Activated T-cell treated with anti-CD3 and anti-CD28 coated beads, Interleukin-2, amount 50 U/mL, for 72 hours (primary cell): ENCODE results near the gene SRGAP2B. TPM values are rescaled to one million over a fixed set of nuclear protein-coding genes. Genes with fewer than 3 reads are reported as not detected.
"Not testable (repeated sequence)": the region's sequence is repeated elsewhere in the genome, so short reads cannot be mapped to it uniquely, and the experiment has no call there.

Source experiments
- ATAC-seq, 2 donors: fragments of 150-1000 bp; cut with Tn5 transposase; replicated peaks in 1 of 2; 2 replicates each; pipeline ENCODE4 v1.10.0; 2021; ENCODE audit warnings: moderate library complexity in 2 of 2, mild to moderate bottlenecking in 1 of 2
- DNase-seq, 2 donors: peaks; one replicate each; pipeline ENCODE4 v3.0.0; 2021 to 2022; ENCODE audit warnings: mixed read lengths in 1 of 2
- H3K27ac Mint-ChIP-seq: one replicate; pipeline ENCODE4 v1.8.0; 2022; ENCODE audit warnings: mild to moderate bottlenecking, moderate library complexity, mixed read lengths
- H3K27me3 Mint-ChIP-seq: one replicate; pipeline ENCODE4 v1.8.0; 2022; ENCODE audit warnings: low read depth, mixed read lengths
- H3K36me3 Mint-ChIP-seq, 2 donors: one replicate each; pipeline ENCODE4 v1.8.0; 2022; ENCODE audit warnings: mixed read lengths in 2 of 2, mild to moderate bottlenecking in 1 of 2; ENCODE audit not compliant: insufficient read depth in 2 of 2
- H3K4me1 Mint-ChIP-seq: one replicate; pipeline ENCODE4 v1.8.0; 2022; ENCODE audit warnings: low read depth, mixed read lengths
- H3K4me3 Mint-ChIP-seq, 2 donors: one replicate each; pipeline ENCODE4 v1.8.0; 2022; ENCODE audit warnings: mild to moderate bottlenecking in 2 of 2, mixed read lengths in 2 of 2, moderate library complexity in 2 of 2
- H3K9me3 Mint-ChIP-seq, 2 donors: one replicate each; pipeline ENCODE4 v1.8.0; 2022; ENCODE audit warnings: mixed read lengths in 2 of 2
- total RNA-seq, 2 donors: library from RNA; stranded (reverse); gene quantifications; one replicate each; pipeline ENCODE4 v1.2.3, GENCODE V29; 2022

The SRGAP2B gene
- total RNA-seq, 2 donors from 2014 or later = 22.3 to 34.3 TPM

DNA sequence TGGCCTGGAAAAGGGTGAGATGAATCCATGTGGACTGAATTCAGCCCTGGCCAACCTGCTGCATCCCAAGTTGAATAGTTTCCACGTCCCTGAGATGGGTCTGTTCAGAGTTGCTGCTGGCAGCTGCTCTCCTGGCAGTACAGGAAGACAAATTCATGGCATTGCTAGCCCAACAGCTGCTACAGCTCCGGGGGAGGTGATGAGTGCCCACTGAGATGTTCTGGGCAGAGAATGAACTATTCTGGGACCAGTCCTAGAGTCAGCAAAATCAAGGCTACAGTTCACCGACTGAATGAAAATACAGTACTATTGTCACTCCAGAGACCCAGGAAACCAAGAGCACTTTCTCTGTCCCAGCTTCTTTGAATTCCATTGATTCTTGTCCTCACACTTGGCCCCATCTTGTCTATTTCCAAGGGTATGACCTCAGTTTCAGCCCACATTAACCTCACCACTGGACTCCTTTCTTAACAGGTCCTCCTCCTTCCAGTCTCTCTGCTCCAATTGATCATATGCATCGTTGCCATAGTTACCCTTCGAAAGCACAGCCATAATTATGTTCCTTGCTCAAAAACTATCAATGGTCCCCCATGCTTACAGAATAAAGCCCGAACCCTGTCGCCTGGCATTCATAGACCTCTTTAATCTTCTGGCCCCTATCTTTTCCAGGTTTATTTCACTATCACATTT is 108.8 kb downstream of the SRGAP2B start:
- H3K27ac Mint-ChIP-seq, H3K27me3 Mint-ChIP-seq, H3K4me1 Mint-ChIP-seq, DNase-seq, H3K9me3 Mint-ChIP-seq, H3K4me3 Mint-ChIP-seq, H3K36me3 Mint-ChIP-seq, ATAC-seq: not testable (repeated sequence)

DNA sequence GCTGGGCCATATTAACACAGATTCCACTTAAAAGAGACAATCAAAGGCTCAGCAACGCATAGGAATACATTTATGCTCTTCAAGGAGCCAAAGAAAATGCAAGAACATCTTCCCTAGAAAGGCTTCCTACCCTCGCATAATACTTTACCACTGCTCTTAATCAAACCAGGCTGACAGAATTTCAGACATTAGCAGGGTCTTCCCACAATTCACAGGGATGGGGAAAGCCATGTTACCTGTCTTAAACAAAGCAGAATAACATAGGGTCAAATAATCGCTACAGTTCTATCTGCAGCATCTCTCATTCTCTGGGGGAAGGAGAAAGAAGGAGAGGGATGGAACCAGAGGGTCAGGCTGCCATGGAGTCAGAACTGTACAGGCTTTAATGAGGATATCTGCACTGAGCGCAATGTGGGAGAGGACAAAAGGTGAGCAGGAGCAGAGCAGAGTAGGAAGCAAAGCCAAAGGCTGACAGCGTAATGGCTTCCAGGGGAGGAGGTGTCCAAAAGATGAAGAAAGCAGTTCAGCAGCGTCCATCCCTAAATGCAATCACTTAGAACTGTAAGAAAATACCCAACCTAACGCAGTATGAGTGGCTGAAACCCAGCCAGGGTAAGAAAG is 109.5 kb downstream of the SRGAP2B start:
- not testable (repeated sequence) for H3K27ac Mint-ChIP-seq, H3K9me3 Mint-ChIP-seq, H3K4me3 Mint-ChIP-seq, DNase-seq, H3K27me3 Mint-ChIP-seq, ATAC-seq, H3K4me1 Mint-ChIP-seq, H3K36me3 Mint-ChIP-seq

DNA sequence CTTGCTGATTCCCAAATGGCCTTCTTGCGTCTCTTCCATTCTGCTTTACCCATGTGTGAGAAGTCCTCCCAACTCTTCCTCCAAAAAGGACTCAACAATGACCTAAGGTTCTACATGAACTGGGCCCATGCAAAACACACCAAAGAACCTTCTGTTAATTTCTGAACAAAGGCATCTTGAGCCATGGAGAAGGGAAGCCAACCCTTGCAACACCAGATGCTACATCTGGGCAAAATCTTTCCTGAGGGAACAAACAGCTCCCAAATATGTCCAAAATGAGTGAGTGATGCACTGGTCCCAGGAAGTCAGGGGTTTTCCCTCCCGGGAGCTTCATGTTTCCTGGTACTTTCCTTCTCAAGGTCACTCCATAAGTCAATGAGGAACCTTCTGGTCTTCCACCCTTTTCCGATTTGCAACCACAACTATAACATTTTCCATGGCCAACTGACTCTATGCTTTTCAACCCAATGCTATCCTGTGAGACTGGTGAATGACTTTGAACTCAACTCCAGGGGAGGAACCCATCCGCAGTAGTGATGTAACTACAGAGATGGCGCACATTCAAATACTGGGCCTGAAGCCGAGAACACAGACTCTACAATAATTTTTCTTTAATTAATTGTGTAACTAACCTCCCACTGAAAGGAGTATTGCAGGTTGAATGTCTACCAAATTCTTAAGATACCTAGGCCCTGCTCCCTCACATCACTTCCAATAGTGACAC is 112.2 kb downstream of the SRGAP2B start:
- not testable (repeated sequence) for H3K4me3 Mint-ChIP-seq, DNase-seq, H3K27me3 Mint-ChIP-seq, H3K36me3 Mint-ChIP-seq, H3K27ac Mint-ChIP-seq, ATAC-seq, H3K9me3 Mint-ChIP-seq, H3K4me1 Mint-ChIP-seq

DNA sequence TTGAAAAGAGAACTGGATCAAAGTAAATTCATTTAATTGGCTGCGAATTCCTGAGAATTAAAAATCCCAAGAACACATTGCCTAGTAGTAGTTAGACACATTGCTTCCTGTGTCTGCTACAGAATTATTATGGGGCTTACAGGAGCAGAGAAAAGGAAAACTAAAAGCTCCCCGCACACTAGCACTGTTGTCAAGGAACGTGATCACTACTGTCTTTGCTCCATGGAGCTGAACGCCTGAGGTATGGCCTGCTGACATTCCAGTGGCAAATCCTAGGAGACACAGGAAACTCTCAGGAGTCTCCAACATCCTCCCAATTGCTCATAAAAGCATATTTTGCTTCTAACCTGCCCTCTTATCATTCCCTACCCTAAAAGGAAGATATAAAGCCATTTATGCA is 114.0 kb downstream of the SRGAP2B start:
- ATAC-seq, H3K4me1 Mint-ChIP-seq, H3K27ac Mint-ChIP-seq, H3K36me3 Mint-ChIP-seq, DNase-seq, H3K27me3 Mint-ChIP-seq, H3K9me3 Mint-ChIP-seq, H3K4me3 Mint-ChIP-seq: not testable (repeated sequence)

DNA sequence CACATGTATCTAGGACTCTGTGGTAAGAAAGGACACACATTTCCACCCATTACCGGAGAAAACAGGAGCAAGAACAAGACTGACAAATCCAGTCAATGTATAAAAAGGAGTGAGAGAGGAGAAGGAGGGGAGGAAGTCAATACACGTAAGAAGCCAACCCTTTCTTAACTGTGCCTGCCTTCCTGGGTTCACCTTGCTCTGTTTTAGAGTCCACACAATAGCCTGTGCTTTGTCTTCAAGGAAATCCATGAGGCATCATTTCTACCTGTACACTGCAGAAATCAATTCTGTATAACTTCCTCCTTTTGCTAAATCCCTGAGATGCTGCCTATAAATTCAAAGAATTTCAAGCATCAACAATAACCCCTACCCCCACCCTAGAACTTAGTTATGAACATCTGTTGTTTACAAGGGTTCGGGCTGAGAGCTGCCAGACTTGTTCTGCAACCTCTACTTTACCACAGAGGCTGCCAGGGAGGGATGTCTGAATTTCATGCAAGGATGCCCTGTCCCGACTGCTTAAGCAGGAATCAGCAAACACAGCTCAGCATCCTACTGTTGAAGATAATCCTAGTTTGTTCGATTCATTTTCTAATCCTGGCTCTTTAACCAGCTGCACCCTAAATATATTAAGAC is 115.0 kb downstream of the SRGAP2B start:
- not testable (repeated sequence) for DNase-seq, ATAC-seq, H3K36me3 Mint-ChIP-seq, H3K27me3 Mint-ChIP-seq, H3K9me3 Mint-ChIP-seq, H3K27ac Mint-ChIP-seq, H3K4me1 Mint-ChIP-seq, H3K4me3 Mint-ChIP-seq

DNA sequence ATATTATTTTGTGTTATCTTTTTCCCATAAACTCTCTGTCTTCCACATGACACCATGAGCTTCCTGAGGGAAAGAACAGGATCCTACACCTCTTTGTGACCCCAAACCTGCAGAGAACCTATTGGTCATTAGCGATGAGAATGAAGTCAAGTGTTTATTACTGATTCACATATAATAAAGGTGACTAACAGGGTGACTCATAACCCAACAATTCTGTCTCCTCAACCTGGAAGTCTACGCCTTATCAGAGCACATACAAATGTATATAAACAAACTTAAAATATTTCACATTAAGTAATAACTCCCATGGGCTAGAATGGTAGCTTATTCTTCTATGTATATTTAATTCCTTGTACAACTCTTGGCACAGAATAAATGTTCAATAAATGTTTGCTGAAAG is 117.3 kb downstream of the SRGAP2B start:
- not testable (repeated sequence) for H3K27me3 Mint-ChIP-seq, H3K27ac Mint-ChIP-seq, H3K4me1 Mint-ChIP-seq, DNase-seq, H3K36me3 Mint-ChIP-seq, H3K4me3 Mint-ChIP-seq, H3K9me3 Mint-ChIP-seq, ATAC-seq

DNA sequence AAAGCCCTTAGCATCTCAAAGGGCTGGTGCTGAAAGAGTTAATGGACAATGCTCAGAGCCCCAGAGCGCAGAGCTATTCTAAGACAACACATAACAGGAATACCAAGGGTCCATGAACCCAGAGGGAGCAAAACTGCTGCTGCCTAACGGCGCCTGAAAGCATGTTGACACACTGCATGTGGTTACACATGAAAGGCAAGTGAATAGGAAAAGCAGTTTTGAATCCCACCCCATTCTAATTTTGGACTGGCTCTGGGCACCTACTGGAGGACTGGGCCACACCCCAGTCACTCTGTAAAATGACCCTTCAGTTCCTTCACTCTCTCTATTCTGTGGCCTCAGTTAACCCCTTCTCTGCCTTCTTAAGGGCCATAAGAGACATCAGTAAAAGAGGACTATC is 123.2 kb downstream of the SRGAP2B start:
- not testable (repeated sequence) for H3K27ac Mint-ChIP-seq, H3K9me3 Mint-ChIP-seq, H3K4me3 Mint-ChIP-seq, H3K27me3 Mint-ChIP-seq, H3K36me3 Mint-ChIP-seq, DNase-seq, H3K4me1 Mint-ChIP-seq, ATAC-seq

DNA sequence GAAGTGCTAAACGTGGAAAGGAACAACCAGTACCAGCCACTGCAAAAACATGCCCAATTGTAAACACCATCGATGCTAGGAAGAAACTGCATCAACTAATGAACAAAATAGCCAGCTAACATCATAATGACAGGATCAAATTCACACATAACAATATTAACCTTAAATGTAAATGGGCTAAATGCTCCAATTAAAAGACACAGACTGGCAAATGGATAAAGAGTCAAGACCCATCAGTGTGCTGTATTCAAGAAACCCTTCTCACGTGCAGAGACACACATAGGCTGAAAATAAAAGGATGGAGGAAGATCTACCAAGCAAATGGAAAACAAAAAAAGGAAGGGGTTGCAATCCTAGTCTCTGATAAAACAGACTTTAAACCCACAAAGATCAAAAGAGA is 128.6 kb downstream of the SRGAP2B start:
- H3K9me3 Mint-ChIP-seq, ATAC-seq, DNase-seq, H3K4me1 Mint-ChIP-seq, H3K36me3 Mint-ChIP-seq, H3K4me3 Mint-ChIP-seq, H3K27ac Mint-ChIP-seq, H3K27me3 Mint-ChIP-seq: not testable (repeated sequence)

DNA sequence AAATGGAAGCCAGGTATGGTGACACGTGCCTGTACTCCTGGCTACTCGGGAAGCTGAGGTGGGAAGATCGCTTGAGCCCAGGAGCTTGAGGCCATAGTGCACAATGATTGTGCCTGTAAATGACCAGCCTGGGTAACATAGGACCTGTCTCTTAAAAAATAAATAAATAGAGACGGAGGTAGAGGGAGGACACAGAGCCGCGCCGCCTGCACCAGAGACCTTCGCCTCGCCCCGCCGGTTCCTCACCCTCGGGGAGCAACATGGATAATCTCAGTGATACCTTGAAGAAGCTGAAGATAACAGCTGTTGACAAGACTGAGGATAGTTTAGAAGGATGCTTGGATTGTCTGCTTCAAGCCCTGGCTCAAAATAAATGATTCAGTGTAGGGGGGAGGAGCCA is 130.4 kb downstream of the SRGAP2B start:
- not testable (repeated sequence) for ATAC-seq, H3K27ac Mint-ChIP-seq, DNase-seq, H3K36me3 Mint-ChIP-seq, H3K27me3 Mint-ChIP-seq, H3K4me3 Mint-ChIP-seq, H3K9me3 Mint-ChIP-seq, H3K4me1 Mint-ChIP-seq

DNA sequence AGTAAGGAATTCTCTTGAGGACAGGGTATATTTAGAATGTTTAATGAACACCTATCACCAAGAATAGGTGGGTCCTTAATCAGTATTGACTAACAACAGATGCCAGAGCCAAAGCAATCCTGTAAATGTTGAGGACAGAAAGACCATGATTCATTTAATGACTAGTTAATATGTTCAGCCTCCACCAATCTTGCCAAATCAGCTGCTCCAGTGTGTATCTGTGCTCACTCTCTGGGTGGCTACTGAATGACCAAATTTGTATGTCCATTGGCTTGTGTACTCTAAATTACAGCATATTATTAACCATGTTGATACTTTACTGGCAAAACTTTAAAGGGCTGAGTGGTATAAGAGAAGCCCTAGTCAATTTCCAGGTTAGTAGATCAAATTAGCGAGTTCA is 130.9 kb downstream of the SRGAP2B start:
- H3K9me3 Mint-ChIP-seq, H3K4me3 Mint-ChIP-seq, H3K4me1 Mint-ChIP-seq, DNase-seq, H3K27me3 Mint-ChIP-seq, H3K36me3 Mint-ChIP-seq, ATAC-seq, H3K27ac Mint-ChIP-seq: not testable (repeated sequence)

DNA sequence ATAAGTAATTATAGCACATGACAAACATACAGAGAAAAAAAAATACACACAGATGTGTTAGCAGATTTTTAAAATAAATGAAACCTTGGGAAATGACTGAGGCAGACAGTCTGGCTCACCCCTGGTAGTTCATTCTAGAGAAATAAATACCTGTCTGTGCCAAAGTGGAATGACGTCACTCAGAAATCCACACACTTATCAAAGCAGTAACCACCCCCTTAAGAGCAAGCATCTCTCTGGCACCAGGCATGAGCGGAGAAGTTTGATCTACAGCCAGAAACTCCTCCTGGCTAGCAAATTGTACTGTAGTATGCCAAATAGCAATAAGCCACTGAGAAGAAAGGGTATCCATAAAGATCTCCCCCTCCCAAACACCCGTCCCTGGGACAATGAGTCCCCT is 131.6 kb downstream of the SRGAP2B start:
- H3K9me3 Mint-ChIP-seq, H3K4me3 Mint-ChIP-seq, H3K4me1 Mint-ChIP-seq, DNase-seq, H3K36me3 Mint-ChIP-seq, H3K27me3 Mint-ChIP-seq, ATAC-seq, H3K27ac Mint-ChIP-seq: not testable (repeated sequence)

DNA sequence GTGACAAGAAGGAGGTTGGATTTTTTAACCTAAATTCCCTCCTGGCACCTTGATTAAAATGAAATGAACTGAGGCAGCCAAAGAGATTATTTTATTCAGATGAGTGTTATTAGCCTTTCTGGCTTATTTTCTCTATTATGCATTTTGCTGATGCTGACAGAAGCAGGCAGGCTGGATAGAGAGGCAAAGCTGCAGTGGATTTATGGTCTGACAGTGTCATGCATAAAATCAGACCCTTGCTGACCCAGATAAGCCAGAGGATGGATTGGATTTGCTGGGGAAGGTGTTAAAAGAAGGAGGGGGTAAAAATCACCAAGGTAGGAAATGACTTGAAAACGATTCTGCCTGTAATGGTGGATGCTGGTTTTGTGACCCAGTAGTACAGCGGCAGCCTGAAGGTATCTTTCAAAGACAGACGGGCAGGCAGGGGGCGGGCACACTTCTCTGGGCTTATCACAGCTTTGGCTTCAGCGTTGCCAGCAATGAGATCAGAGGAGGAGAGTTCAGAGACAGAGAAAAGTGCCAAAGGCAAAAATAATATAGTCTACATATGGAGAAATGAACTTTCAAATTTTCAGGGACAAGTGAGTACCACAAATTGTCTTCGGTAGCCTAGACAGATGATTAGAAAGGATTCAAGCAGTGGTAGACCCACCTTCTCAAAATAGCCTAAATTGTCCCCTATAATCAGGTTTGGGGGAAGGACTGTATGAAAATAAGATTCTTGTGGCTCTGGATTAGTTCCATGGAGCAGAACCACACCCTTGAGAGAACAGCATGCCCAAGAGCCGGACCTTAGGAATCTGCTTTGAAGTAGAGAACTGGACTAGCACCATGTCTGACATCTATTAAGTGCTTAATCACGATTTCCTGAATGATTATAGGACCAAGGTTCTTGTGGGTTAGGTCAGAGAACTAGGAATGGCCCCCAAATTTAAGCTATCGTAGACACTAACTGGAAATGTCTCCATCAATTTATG is 133.2 kb downstream of the SRGAP2B start:
- not testable (repeated sequence) for H3K27me3 Mint-ChIP-seq, H3K4me1 Mint-ChIP-seq, ATAC-seq

More for the DNA sequence above, 133.2 kb downstream of the SRGAP2B start:
- DNase-seq, H3K4me3 Mint-ChIP-seq, H3K36me3 Mint-ChIP-seq, H3K27ac Mint-ChIP-seq, H3K9me3 Mint-ChIP-seq: not testable (repeated sequence)
